H1 (cell line): ENCODE measurements around the gene RYK. TPM values are rescaled to one million over a fixed set of nuclear protein-coding genes. Genes with fewer than 3 reads are reported as not detected.

Experiments used
- CTCF ChIA-PET: fragments of 300-600 bp; sonication (Branson Sonifier 250); formaldehyde crosslinking; loops from one replicate; lab custom pipeline; 2021; ENCODE audit not compliant: partially characterized antibody; lab: Charles Lee
- POLR2A ChIA-PET: fragments of 300-600 bp; sonication (Branson Sonifier 250); formaldehyde crosslinking; loops from one replicate; lab custom pipeline; 2021; ENCODE audit warnings: inconsistent platforms; ENCODE audit not compliant: partially characterized antibody; lab: Charles Lee
- DNase-seq, 2 experiments: peaks; one replicate each; pipeline versions ENCODE4 v3.0.0 to v3.0.0-alpha.2; 2010 to 2022; ENCODE audit warnings: low spot score in 2 of 2, low read depth in 1 of 2, mixed read lengths in 1 of 2
- FAIRE-seq: peaks from 2 replicates; lab custom pipeline; 2011; peaks lifted over from hg19 to GRCh38; lab: Jason Lieb, UNC
- H2AFZ ChIP-seq: 2 replicates; pipeline ENCODE4 v1.8.1; 2012; ENCODE audit warnings: low read length, inconsistent platforms
- H2AK5ac ChIP-seq: 2 replicates; pipeline ENCODE4 v1.6.1; 2013; ENCODE audit warnings: low read depth, low read length
- H2BK120ac ChIP-seq: replicated peaks from 2 replicates; pipeline ENCODE3; 2013; ENCODE audit warnings: low read depth, low read length, inconsistent platforms
- H2BK12ac ChIP-seq: 2 replicates; pipeline ENCODE4 v1.6.1; 2013; ENCODE audit warnings: low read depth, low read length
- H2BK15ac ChIP-seq: 2 replicates; pipeline ENCODE4 v1.6.1; 2013; ENCODE audit warnings: low read length
- H2BK20ac ChIP-seq: 2 replicates; pipeline ENCODE4 v1.6.1; 2013; ENCODE audit warnings: low read length
- H2BK5ac ChIP-seq: 2 replicates; pipeline ENCODE4 v1.6.1; 2013; ENCODE audit warnings: low read depth, low read length
- H3K14ac ChIP-seq: 2 replicates; pipeline ENCODE4 v1.6.1; 2013; ENCODE audit warnings: inconsistent platforms; ENCODE audit not compliant: insufficient read length
- H3K18ac ChIP-seq: 2 replicates; pipeline ENCODE4 v1.6.1; 2013; ENCODE audit warnings: low read length; ENCODE audit errors: extremely low read depth
- H3K23ac ChIP-seq: 2 replicates; pipeline ENCODE4 v1.6.1; 2013; ENCODE audit warnings: inconsistent platforms; ENCODE audit not compliant: insufficient read length
- H3K23me2 ChIP-seq: 2 replicates; pipeline ENCODE4 v1.6.1; 2013; ENCODE audit warnings: low read depth, low read length
- H3K27ac ChIP-seq: 2 replicates; pipeline ENCODE4 v1.6.1; 2011; ENCODE audit warnings: low read depth, low read length, inconsistent platforms
- H3K27me3 ChIP-seq, 4 experiments: replicated peaks in 1 of 4; 1 replicate in 1 of 4; 2 replicates in 3 of 4; pipeline versions ENCODE4 v1.6.1 to v1.8.1; 2011 to 2013; ENCODE audit warnings: low read length in 3 of 4, mild to moderate bottlenecking in 3 of 4, inconsistent platforms in 2 of 4, mixed read lengths in 2 of 4, moderate library complexity in 1 of 4; ENCODE audit not compliant: control insufficient read depth in 3 of 4, insufficient read depth in 3 of 4; ENCODE audit errors: extremely low read depth in 1 of 4
- H3K36me3 ChIP-seq, 4 experiments: 2 replicates each; pipeline versions ENCODE4 v1.6.1 to v1.8.1; 2011 to 2013; ENCODE audit warnings: mild to moderate bottlenecking in 4 of 4, low read length in 3 of 4, moderate library complexity in 2 of 4, control low read depth in 1 of 4, inconsistent platforms in 1 of 4; ENCODE audit not compliant: insufficient read depth in 4 of 4, control insufficient read depth in 2 of 4
- H3K4ac ChIP-seq: replicated peaks from 2 replicates; pipeline ENCODE3; 2013; ENCODE audit warnings: low read length, low read depth, mixed read lengths, inconsistent platforms; ENCODE audit not compliant: insufficient read length
- H3K4me1 ChIP-seq, 4 experiments: replicated peaks in 1 of 4; 1 replicate in 1 of 4; 2 replicates in 3 of 4; pipeline versions ENCODE4 v1.6.1 to v1.8.1; 2011 to 2013; ENCODE audit warnings: low read length in 3 of 4, inconsistent platforms in 2 of 4, mixed read lengths in 1 of 4; ENCODE audit not compliant: insufficient read depth in 4 of 4, control insufficient read depth in 3 of 4
- H3K4me2 ChIP-seq, 2 experiments: 2 replicates each; pipeline versions ENCODE4 v1.6.1 to v1.8.1; 2011 to 2013; ENCODE audit warnings: low read depth in 2 of 2, low read length in 2 of 2, control low read depth in 1 of 2, inconsistent platforms in 1 of 2, mild to moderate bottlenecking in 1 of 2; ENCODE audit not compliant: insufficient read depth in 1 of 2
- H3K4me3 ChIP-seq, 4 experiments: fragments of 200-600, 300-600 bp in 1 of 4; sonication (generic), shearing (Covaris generic), sonication (Bioruptor Twin) in 1 of 4; 2 replicates each; pipeline versions ENCODE4 v1.5.1 to v1.8.1; 2011 to 2016; ENCODE audit warnings: low read length in 4 of 4, low read depth in 3 of 4, control low read depth in 2 of 4, inconsistent platforms in 2 of 4, mild to moderate bottlenecking in 2 of 4, mixed read lengths in 1 of 4, moderate library complexity in 1 of 4; ENCODE audit not compliant: insufficient read depth in 2 of 4; ENCODE audit errors: extremely low read depth in 1 of 4
- H3K56ac ChIP-seq: replicated peaks from 2 replicates; pipeline ENCODE3; 2013; ENCODE audit warnings: low read depth, mild to moderate bottlenecking, mixed read lengths, low read length, inconsistent platforms; ENCODE audit not compliant: insufficient read length
- H3K79me1 ChIP-seq: 2 replicates; pipeline ENCODE4 v1.6.1; 2013; ENCODE audit warnings: low read depth, low read length, control low read depth
- H3K79me2 ChIP-seq, 2 experiments: 2 replicates each; pipeline versions ENCODE4 v1.6.1 to v1.8.1; 2012 to 2013; ENCODE audit warnings: low read length in 2 of 2, mild to moderate bottlenecking in 2 of 2, inconsistent platforms in 1 of 2; ENCODE audit not compliant: insufficient read depth in 2 of 2, control insufficient read depth in 1 of 2
- H3K9ac ChIP-seq, 4 experiments: replicated peaks in 1 of 4; 1 replicate in 1 of 4; 2 replicates in 3 of 4; pipeline versions ENCODE4 v1.6.1 to v1.8.1; 2011 to 2013; ENCODE audit warnings: low read depth in 3 of 4, low read length in 3 of 4, control low read depth in 2 of 4, mild to moderate bottlenecking in 2 of 4, moderate library complexity in 2 of 4, inconsistent platforms in 1 of 4; ENCODE audit errors: extremely low read depth in 1 of 4
- H3K9me3 ChIP-seq, 2 experiments: 2 replicates each; pipeline versions ENCODE4 v1.6.1 to v1.8.1; 2012 to 2013; ENCODE audit warnings: mild to moderate bottlenecking in 2 of 2, moderate library complexity in 2 of 2, control low read depth in 1 of 2, inconsistent platforms in 1 of 2, low read depth in 1 of 2, low read length in 1 of 2, mixed read lengths in 1 of 2; ENCODE audit not compliant: insufficient read depth in 2 of 2
- H4K20me1 ChIP-seq, 2 experiments: replicated peaks in 1 of 2; 2 replicates each; pipeline versions ENCODE3 to v1.8.1; 2011 to 2013; ENCODE audit warnings: inconsistent platforms in 2 of 2, low read length in 2 of 2, mild to moderate bottlenecking in 1 of 2; ENCODE audit not compliant: insufficient read depth in 2 of 2, control insufficient read depth in 1 of 2
- H4K5ac ChIP-seq: 2 replicates; pipeline ENCODE4 v1.6.1; 2013; ENCODE audit warnings: low read length, low read depth, mixed read lengths, inconsistent platforms; ENCODE audit not compliant: insufficient read length
- H4K8ac ChIP-seq: 2 replicates; pipeline ENCODE4 v1.8.0; 2013; ENCODE audit warnings: mild to moderate bottlenecking, moderate library complexity, low read length, inconsistent platforms; ENCODE audit not compliant: insufficient read depth; ENCODE audit errors: extremely low read depth
- H4K91ac ChIP-seq: replicated peaks from 2 replicates; pipeline ENCODE3; 2013; ENCODE audit warnings: low read length, mixed read lengths, inconsistent platforms; ENCODE audit not compliant: insufficient read length
- WGBS, 2 experiments: shearing (Covaris generic) in 1 of 2; methylation state at CpG; one replicate each; pipeline versions ENCODE4 v1.1.6 to v1.1.7; 2013 to 2015; ENCODE audit warnings: low lambda C conversion rate in 2 of 2, mixed read lengths in 2 of 2, inconsistent platforms in 1 of 2, low coverage in 1 of 2, missing lambda C conversion rate in 1 of 2; ENCODE audit not compliant: insufficient replicate concordance in 2 of 2, insufficient coverage in 1 of 2, insufficient read length in 1 of 2; ENCODE audit errors: extremely low coverage in 1 of 2, missing lambda C conversion rate in 1 of 2; 5-methylcytosine and 5-hydroxymethylcytosine counted together
- polyA plus RNA-seq, 7 experiments: library from polyadenylated mRNA; depleted of rRNA in 3 of 7; stranded (reverse) in 5 of 7; unstranded in 2 of 7; fragments of >200 nt in 5 of 7; fragments of 200-250 nt in 2 of 7; gene quantifications; 1 replicate in 5 of 7; 2 replicates in 1 of 7; 4 replicates in 1 of 7; pipeline versions ENCODE4 v1.2.1 to v1.2.3, GENCODE V29; 2011 to 2013; ENCODE audit warnings: missing spikeins in 2 of 7, mixed read lengths in 2 of 7
- total RNA-seq: library from RNA; stranded (reverse); fragmentation: NEBNext Ultra II Directional; extraction: Animal tissue kit (Norgen Biotek cat#: 25700); gene quantifications from 2 replicates; pipeline ENCODE4 v1.2.1, GENCODE V29; 2021

Gene RYK
- total and polyA plus RNA-seq, 2 of the 8 experiments (the other 6 are each of a cell fraction or from before 2014, with no cell fraction given), result 30.5 to 63.8 TPM

GRCh38 chr3:134163096-134163495, 87.6 kb downstream of the RYK start:
- Histone ChIP-seq H3K36me3 (peaks cover 0 to 15% (median 7%) of the 10 kb centered on the region in 4 experiments; a peak in 6 of 8 replicates), H3K14ac (no peak overlapping the region), H4K5ac (no peak overlapping the region), H3K79me1 (no peaks in the 10 kb centered on the region), H2BK15ac (no peak overlapping the region), H3K4me3 (no peak overlapping the region), H2AK5ac (no peak overlapping the region), H3K27ac (no peak overlapping the region), H2BK12ac (no peak overlapping the region), H3K18ac (no peak overlapping the region), H4K20me1 (peaks cover 0 to 2% of the 10 kb centered on the region in 2 experiments), H3K9me3 (no peaks in the 10 kb centered on the region), H3K4me1 (peaks cover 0 to 3% (median 0%) of the 10 kb centered on the region in 4 experiments; a peak in 1 of 7 replicates), H3K23ac (no peak overlapping the region), H3K23me2 (no peaks in the 10 kb centered on the region), H3K4me2 (no peak overlapping the region), H2BK5ac (no peak overlapping the region), H3K9ac (no peak overlapping the region), H3K79me2 (no peaks in the 10 kb centered on the region), H2AFZ (no peak overlapping the region), H3K4ac (no peak overlapping the region), H2BK120ac (no peak overlapping the region), H4K8ac (no peak overlapping the region), H3K27me3 (no peaks in the 10 kb centered on the region), H3K56ac (no peak overlapping the region), H4K91ac (no peak overlapping the region), H2BK20ac (no peak overlapping the region)
- 83% methylated on average over 6 of the region's 6 CpGs; no CpG with 5 or more reads in 1 of the 2 experiments for WGBS, 2 experiments
- DNase-seq (no peak), FAIRE-seq (peak; percentile 13)
- POLR2A ChIA-PET, result interaction anchor here (1.0 kb wide), 1 partner anchor 9 kb away, joined by 3 read pairs; no protein-coding TSS in a partner anchor
- CTCF ChIA-PET, result interaction anchor here (0.6 to 2.0 kb wide), 2 partner anchors 12 to 213 kb away, joined by 3 to 4 read pairs; no protein-coding TSS in a partner anchor
